ENCODE measurements around the gene XYLT1. TPM values are rescaled to one million over a fixed set of nuclear protein-coding genes. Genes with fewer than 3 reads are reported as not detected.

XYLT1 gene
- total RNA-seq, 3 donors from 2014 or later (not counting 1 experiment from before 2014, with no cell fraction given): 40.9 to 55.5 (median 43.8) TPM

- Histone ChIP-seq H3K9me3 (ENCODE audit: control insufficient read depth, insufficient read depth, low read length) (no peaks in the 10 kb centered on the region), H3K36me3 (ENCODE audit: control insufficient read depth, insufficient read depth, low read length) (peaks cover 3% of the 10 kb centered on the region), H3K4me3 (ENCODE audit: low read length) (no peak overlapping the region), H3K4me1 (ENCODE audit: control insufficient read depth, insufficient read depth, low read length) (peaks cover 22% of the 10 kb centered on the region), H3K27ac (ENCODE audit: low read length) (no peak overlapping the region), H3K27me3 (ENCODE audit: control insufficient read depth, insufficient read depth, low read length) (no peaks in the 10 kb centered on the region)
- TF ChIP-seq CTCF (IDR thresholded peaks at IDR 0.05): no peak
- intact Hi-C loops (cut with micrococcal nuclease): loop anchor here (5.0 kb wide), 1 partner anchor 244 kb away; the partner anchor contains the start of gene XYLT1
- Mint-ChIP-seq H3K36me3 (peaks cover 7% of the 10 kb centered on the region), H3K4me3 (no peak overlapping the region), H3K4me1 (peaks cover 48 to 62% of the 10 kb centered on the region in 2 donors), H3K9me3 (peaks cover 0 to 4% of the 10 kb centered on the region in 2 donors), H3K27me3 (ENCODE audit: low read depth in 2 of 2) (no peaks in the 10 kb centered on the region), H3K27ac (no peak overlapping the region)
- 100% methylated on average over 1 of the region's 1 CpG for WGBS (ENCODE audit: insufficient coverage)
- no peak for DNase-seq
- ATAC-seq: no peak
Measured at GRCh38 chr16:17228708-17229055, 242.1 kb downstream of the XYLT1 start.

DNA sequence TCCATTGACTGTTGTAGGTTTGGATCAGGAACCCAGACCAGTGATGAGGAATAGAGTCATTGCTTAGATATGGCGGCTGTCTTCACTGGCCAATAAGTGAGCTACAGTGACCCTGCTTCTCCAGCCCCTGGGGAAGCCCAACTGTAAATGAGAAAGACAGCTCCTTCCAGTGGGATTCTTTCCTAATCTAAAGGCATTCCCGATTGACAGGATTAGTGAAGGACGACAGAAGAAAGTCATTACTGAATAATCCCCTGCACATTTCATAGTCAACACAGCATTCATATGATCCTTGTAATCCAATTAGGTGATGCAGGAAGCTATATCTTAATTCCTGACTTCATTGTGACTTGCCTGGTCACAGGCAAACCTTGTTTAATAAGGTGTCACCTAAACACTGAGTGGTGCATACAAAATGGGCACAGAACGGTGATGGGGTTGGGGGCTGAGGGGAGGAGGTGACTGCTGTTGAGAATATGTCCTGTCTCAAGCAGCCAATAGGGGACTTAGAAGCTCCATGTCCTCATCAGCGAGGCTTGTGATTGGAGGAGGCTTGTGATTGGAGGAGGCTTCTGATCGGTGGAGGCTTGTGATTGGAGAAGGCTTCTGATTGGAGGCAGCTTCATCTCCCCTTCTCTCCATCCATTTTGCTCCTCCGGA is 242.6 kb downstream of the XYLT1 start:
- WGBS (ENCODE audit: insufficient coverage): 96% methylated on average over 6 of the region's 7 CpGs
- H3K4me1 Mint-ChIP-seq: peaks cover 50 to 64% of the 10 kb centered on the region in 2 donors
- ATAC-seq (no peak), DNase-seq (no peak)
- Histone ChIP-seq H3K4me3 (ENCODE audit: low read length) (no peak overlapping the region), H3K27me3 (ENCODE audit: control insufficient read depth, insufficient read depth, low read length) (no peaks in the 10 kb centered on the region), H3K4me1 (ENCODE audit: control insufficient read depth, insufficient read depth, low read length) (peaks cover 27% of the 10 kb centered on the region), H3K36me3 (ENCODE audit: control insufficient read depth, insufficient read depth, low read length) (peaks cover 3% of the 10 kb centered on the region), H3K27ac (ENCODE audit: low read length) (no peak overlapping the region), H3K9me3 (ENCODE audit: control insufficient read depth, insufficient read depth, low read length) (no peaks in the 10 kb centered on the region)
- H3K4me3 Mint-ChIP-seq: no peak overlapping the region
- peaks cover 0 to 4% of the 10 kb centered on the region in 2 donors for H3K9me3 Mint-ChIP-seq
- intact Hi-C loops (cut with micrococcal nuclease): loop anchor here (5.0 kb wide), 1 partner anchor 244 kb away; the partner anchor contains the start of gene XYLT1
- no peak for TF ChIP-seq CTCF (IDR thresholded peaks at IDR 0.05)
- no peak overlapping the region for H3K27ac Mint-ChIP-seq
- no peaks in the 10 kb centered on the region for H3K27me3 Mint-ChIP-seq (ENCODE audit: low read depth in 2 of 2)
- H3K36me3 Mint-ChIP-seq: peaks cover 7% of the 10 kb centered on the region

DNA sequence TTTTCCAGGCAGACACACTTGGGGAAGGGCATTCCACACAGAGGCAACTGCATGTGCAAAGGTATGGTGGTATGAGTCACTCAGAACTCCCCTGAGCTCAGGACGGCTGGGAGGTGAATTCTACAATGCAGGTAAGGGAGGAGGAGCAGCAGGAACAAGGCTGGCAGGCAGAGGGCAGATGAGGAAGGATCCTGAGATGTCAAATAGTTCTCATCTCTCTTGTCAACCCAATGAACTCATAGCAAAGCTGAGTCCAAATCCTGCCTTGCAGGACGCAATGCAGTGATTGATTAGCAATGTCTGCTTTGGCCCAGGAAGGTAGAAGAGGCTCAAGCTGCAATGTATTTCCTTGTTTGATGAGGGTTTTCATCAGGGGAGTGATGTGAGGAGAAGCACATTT is 243.5 kb downstream of the XYLT1 start:
- intact Hi-C loops (cut with micrococcal nuclease): loop anchor here (5.0 kb wide), 1 partner anchor 245 kb away; the partner anchor contains the start of gene XYLT1
- peaks cover 0 to under 1% of the 10 kb centered on the region in 2 donors for H3K9me3 Mint-ChIP-seq
- H3K4me3 Mint-ChIP-seq: no peak overlapping the region
- TF ChIP-seq CTCF (IDR thresholded peaks at IDR 0.05): no peak
- Histone ChIP-seq H3K4me1 (ENCODE audit: control insufficient read depth, insufficient read depth, low read length) (peaks cover 30% of the 10 kb centered on the region), H3K4me3 (ENCODE audit: low read length) (no peak overlapping the region), H3K9me3 (ENCODE audit: control insufficient read depth, insufficient read depth, low read length) (no peaks in the 10 kb centered on the region), H3K27ac (ENCODE audit: low read length) (no peak overlapping the region), H3K36me3 (ENCODE audit: control insufficient read depth, insufficient read depth, low read length) (peaks cover 3% of the 10 kb centered on the region), H3K27me3 (ENCODE audit: control insufficient read depth, insufficient read depth, low read length) (no peaks in the 10 kb centered on the region)
- DNase-seq: no peak
- no peaks in the 10 kb centered on the region for H3K27me3 Mint-ChIP-seq (ENCODE audit: low read depth in 2 of 2)
- no peak for ATAC-seq
- peaks cover 41 to 56% of the 10 kb centered on the region in 2 donors for H3K4me1 Mint-ChIP-seq
- 86% methylated on average over 2 of the region's 2 CpGs for WGBS (ENCODE audit: insufficient coverage)
- no peak overlapping the region for H3K27ac Mint-ChIP-seq
- H3K36me3 Mint-ChIP-seq: peaks cover 7% of the 10 kb centered on the region

Data from natural killer cell (primary cell).